Effector CD4-positive, alpha-beta T cell (primary cell): Measurements from ENCODE around the gene PRKCA.
A peak's percentile ranks its signal among the peaks of the same experiment; 100 is the strongest.
"Not testable (repeated sequence)": the region's sequence is repeated elsewhere in the genome, so short reads cannot be mapped to it uniquely, and the experiment has no call there.

Experiments used
- DNase-seq: peaks from one replicate; pipeline ENCODE4 v3.0.0-alpha.2; 2020

The PRKCA gene

GRCh38 chr17:66290101-66290722 is 12.2 kb upstream of the PRKCA start:
- no peak for DNase-seq

- DNase-seq, result no peak
Observed at GRCh38 chr17:66292353-66292752, 10.1 kb upstream of the PRKCA start.

GRCh38 chr17:66296289-66296725 is 6.1 kb upstream of the PRKCA start:
- DNase-seq, result no peak

- DNase-seq, result not testable (repeated sequence)
Observed at GRCh38 chr17:66297443-66297842, 5.0 kb upstream of the PRKCA start.

- DNase-seq, result no peak
Observed at GRCh38 chr17:66299711-66300110, 2.7 kb upstream of the PRKCA start.

GRCh38 chr17:66300956-66301355 is 1.5 kb upstream of the PRKCA start:
- no peak for DNase-seq

- DNase-seq, result no peak
Observed at GRCh38 chr17:66301367-66301863, 998 bp upstream of the PRKCA start.

GRCh38 chr17:66302761-66303626 is 581 bp downstream of the PRKCA start:
- DNase-seq, result peak; percentile 36

- DNase-seq, result no peak
Observed at GRCh38 chr17:66304304-66305174, 2.1 kb downstream of the PRKCA start.

GRCh38 chr17:66306446-66306845 is 4.0 kb downstream of the PRKCA start:
- no peak for DNase-seq

- DNase-seq, result no peak
Observed at GRCh38 chr17:66307257-66307656, 4.8 kb downstream of the PRKCA start.

GRCh38 chr17:66308856-66309255 is 6.4 kb downstream of the PRKCA start:
- no peak for DNase-seq

- DNase-seq, result no peak
Observed at GRCh38 chr17:66309793-66310192, 7.4 kb downstream of the PRKCA start.

GRCh38 chr17:66310528-66311148 is 8.2 kb downstream of the PRKCA start:
- no peak for DNase-seq

- no peak for DNase-seq
Observed at GRCh38 chr17:66312912-66313311, 10.5 kb downstream of the PRKCA start.

- no peak for DNase-seq
Observed at GRCh38 chr17:66313325-66313724, 10.9 kb downstream of the PRKCA start.

- DNase-seq, result no peak
Observed at GRCh38 chr17:66313995-66314659, 11.7 kb downstream of the PRKCA start.

GRCh38 chr17:66317629-66318028 is 15.2 kb downstream of the PRKCA start:
- DNase-seq, result no peak

- no peak for DNase-seq
Observed at GRCh38 chr17:66319226-66319625, 16.8 kb downstream of the PRKCA start.

- DNase-seq, result no peak
Observed at GRCh38 chr17:66322764-66323163, 20.4 kb downstream of the PRKCA start.

- not testable (repeated sequence) for DNase-seq
Observed at GRCh38 chr17:66324381-66325004, 22.1 kb downstream of the PRKCA start.
